ENCODE results near the gene FRYL. TPM values are rescaled to one million over a fixed set of nuclear protein-coding genes. Genes with fewer than 3 reads are reported as not detected.

The FRYL gene
- total RNA-seq, 1 donor from 2014 or later = 50.0 TPM

DNA sequence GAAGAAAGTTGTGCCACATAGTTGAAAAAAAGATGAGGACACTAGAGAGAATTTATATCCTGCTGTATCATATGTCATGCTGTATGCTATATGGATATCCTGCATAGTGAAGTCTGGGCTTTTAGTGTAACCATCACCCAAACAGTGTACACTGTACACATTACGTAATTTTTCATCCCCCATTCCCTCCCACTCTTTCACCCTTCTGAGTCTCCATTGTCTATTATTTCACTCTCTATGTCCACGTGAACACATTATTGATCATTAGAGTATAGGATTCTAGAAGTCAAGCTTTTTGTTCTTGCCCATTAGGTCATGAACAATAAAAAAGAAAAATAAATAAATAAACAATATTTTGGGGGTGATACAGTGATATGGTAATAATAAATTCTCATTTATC lies 18.0 kb upstream of the FRYL start:
- no peak for DNase-seq (ENCODE audit: extremely low spot score, unreplicated experiment)
- H3K4me1 Mint-ChIP-seq (ENCODE audit: unreplicated experiment) = no peaks in the 10 kb centered on the region
- H3K9me3 Mint-ChIP-seq = peaks cover 5% of the 10 kb centered on the region
- no peaks in the 10 kb centered on the region for H3K27me3 Mint-ChIP-seq
- TF ChIP-seq, protein P1, sequence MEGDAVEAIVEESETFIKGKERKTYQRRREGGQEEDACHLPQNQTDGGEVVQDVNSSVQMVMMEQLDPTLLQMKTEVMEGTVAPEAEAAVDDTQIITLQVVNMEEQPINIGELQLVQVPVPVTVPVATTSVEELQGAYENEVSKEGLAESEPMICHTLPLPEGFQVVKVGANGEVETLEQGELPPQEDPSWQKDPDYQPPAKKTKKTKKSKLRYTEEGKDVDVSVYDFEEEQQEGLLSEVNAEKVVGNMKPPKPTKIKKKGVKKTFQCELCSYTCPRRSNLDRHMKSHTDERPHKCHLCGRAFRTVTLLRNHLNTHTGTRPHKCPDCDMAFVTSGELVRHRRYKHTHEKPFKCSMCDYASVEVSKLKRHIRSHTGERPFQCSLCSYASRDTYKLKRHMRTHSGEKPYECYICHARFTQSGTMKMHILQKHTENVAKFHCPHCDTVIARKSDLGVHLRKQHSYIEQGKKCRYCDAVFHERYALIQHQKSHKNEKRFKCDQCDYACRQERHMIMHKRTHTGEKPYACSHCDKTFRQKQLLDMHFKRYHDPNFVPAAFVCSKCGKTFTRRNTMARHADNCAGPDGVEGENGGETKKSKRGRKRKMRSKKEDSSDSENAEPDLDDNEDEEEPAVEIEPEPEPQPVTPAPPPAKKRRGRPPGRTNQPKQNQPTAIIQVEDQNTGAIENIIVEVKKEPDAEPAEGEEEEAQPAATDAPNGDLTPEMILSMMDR (conservative IDR thresholded peaks at IDR 0.05) = no peak
- no peaks in the 10 kb centered on the region for H3K36me3 Mint-ChIP-seq
- H3K4me3 Mint-ChIP-seq = no peak overlapping the region
- H3K27ac Mint-ChIP-seq = no peak overlapping the region

DNA sequence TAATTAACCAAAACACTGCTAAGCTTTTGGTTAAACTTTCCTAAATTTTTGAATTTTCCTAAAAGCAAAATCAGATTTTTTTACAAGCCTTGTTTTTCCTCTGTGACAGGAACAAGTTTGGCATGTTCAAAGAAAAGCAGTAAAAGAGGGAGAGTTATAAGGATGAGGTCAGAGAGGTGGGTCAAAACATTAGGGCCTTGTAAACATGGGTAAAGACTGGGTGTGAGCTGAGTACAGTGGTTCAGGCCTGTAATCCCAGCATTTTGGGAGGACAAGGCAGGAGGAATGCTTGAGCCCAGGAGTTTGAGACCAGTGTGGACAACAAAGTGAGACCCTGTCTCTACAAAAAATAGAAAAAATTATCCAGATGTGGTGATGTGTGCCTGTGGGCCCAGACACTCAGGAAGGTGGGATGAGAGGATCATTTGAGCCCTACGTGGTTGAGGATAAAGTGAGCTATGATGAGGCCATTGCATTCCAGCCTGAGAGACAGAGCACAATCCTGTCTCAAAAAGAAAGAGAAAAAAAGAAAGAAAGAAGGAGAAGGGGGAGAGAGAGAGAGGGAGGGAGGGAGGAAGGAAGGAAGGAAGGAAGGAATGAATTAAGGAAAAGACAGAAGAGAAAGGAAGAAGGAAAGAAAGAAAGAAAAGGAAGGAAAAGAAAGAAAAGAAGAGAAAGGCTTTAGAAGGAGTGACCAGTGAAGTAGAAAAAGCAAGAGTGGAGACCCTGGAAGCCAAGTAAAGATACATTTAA lies 17.0 kb upstream of the FRYL start:
- Mint-ChIP-seq H3K4me3 (no peak overlapping the region), H3K4me1 (ENCODE audit: unreplicated experiment) (no peaks in the 10 kb centered on the region), H3K9me3 (peaks cover 5% of the 10 kb centered on the region), H3K27ac (no peak overlapping the region), H3K36me3 (no peaks in the 10 kb centered on the region), H3K27me3 (no peaks in the 10 kb centered on the region)
- TF ChIP-seq, protein P1 (conservative IDR thresholded peaks at IDR 0.05) = no peak
- no peak for DNase-seq (ENCODE audit: extremely low spot score, unreplicated experiment)

DNA sequence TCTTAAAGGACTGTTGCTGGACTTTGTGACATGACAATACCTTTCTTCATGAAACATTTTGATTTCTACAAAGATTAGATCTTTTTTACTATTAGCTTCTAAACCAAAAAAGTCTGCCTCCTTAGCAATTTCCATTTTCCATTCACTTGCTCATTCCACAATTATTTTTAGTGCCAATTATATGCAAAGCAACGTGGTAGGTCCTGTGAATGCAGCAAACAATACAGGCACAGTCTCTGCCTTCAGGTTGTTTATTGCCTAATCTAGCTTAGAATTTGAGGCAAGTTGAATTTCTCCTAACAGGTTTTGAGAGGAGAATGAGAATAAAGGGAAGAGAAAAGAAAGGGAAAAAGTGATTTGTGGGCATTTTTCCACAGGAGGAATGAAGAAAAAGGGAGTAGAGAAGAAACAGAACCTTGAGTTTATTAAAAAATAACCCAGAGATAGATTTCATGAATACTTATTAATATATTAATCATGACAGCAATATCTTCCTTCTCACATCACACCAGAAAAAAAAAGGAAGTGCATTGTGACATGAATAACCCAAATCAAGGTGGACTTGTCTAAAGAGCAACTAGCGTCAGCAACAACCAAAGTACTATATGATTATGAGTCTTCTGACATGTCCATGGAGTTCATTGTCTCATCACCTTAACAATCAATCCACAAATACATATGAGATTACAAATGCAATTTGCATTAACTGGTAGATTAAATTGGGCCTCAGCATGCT lies 16.3 kb upstream of the FRYL start:
- Mint-ChIP-seq H3K4me3 (no peak overlapping the region), H3K4me1 (ENCODE audit: unreplicated experiment) (no peaks in the 10 kb centered on the region), H3K27me3 (no peaks in the 10 kb centered on the region), H3K9me3 (peaks cover 5% of the 10 kb centered on the region), H3K27ac (no peak overlapping the region), H3K36me3 (no peaks in the 10 kb centered on the region)
- no peak for DNase-seq (ENCODE audit: extremely low spot score, unreplicated experiment)
- TF ChIP-seq, protein P1 (conservative IDR thresholded peaks at IDR 0.05) = no peak

DNA sequence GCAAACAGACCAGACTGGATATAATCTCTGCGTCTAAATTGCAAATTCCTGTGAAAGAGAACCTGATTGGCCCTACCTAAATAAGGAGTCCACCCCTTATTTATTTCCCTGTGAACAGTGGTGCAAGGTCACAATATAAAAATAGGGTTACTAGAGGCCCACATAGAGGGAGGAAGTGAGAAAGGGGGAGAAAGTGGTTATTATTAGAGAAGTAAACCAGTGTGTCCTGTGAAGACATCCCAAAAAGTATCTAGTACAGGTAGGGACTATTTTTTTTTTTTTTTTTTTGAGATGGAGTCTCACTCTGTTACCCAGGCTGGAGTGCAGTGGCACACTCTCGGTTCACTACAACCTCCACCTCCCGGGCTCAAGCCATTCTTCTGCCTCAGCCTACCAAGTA lies 15.0 kb upstream of the FRYL start:
- Mint-ChIP-seq H3K27me3 (no peaks in the 10 kb centered on the region), H3K4me1 (ENCODE audit: unreplicated experiment) (no peaks in the 10 kb centered on the region), H3K27ac (no peak overlapping the region), H3K36me3 (no peaks in the 10 kb centered on the region), H3K9me3 (peaks cover 5% of the 10 kb centered on the region), H3K4me3 (no peak overlapping the region)
- DNase-seq (ENCODE audit: extremely low spot score, unreplicated experiment) = no peak
- TF ChIP-seq, protein P1 (conservative IDR thresholded peaks at IDR 0.05) = no peak

DNA sequence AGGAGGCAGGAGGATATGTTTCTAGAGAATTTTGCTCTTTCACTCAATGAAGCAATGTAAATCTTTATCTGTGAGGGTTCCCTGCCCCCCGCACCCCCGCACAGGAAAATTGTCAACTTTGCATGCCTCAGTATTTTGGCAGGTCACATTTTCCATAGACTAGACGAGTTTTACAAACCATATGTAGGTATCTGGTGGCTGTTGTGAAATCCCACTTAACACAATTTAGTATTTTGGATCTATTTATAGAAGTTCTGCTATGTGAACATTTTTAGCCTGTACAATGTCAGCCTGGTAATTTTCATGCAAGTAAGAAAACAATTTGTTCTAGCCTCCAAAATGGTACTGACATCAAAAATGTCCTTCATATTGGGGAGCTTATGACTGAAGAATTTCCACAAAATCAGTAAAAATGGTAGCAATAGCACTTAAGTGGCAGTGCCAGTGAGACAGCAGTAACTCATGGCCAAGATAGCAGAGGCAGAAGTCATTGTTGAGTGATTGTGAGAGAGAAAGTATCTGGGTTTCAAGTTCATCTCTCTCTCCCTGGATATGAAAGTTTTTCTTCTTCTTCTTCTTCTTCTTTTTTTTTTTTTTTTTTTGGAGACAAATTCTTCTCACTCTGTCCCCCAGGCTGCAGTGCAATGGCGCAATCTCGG lies 12.4 kb upstream of the FRYL start:
- no peaks in the 10 kb centered on the region for H3K36me3 Mint-ChIP-seq
- H3K4me1 Mint-ChIP-seq (ENCODE audit: unreplicated experiment) = no peaks in the 10 kb centered on the region
- TF ChIP-seq, protein P1 (conservative IDR thresholded peaks at IDR 0.05) = no peak
- no peak overlapping the region for H3K27ac Mint-ChIP-seq
- DNase-seq (ENCODE audit: extremely low spot score, unreplicated experiment) = no peak
- no peaks in the 10 kb centered on the region for H3K9me3 Mint-ChIP-seq
- no peak overlapping the region for H3K4me3 Mint-ChIP-seq
- no peaks in the 10 kb centered on the region for H3K27me3 Mint-ChIP-seq
